Right lobe of liver (tissue), 4 donors: Measurements from ENCODE around the gene SBF1.

Experiments
- POLR2A ChIP-seq: fragments of 450-650 bp; IDR thresholded peaks from one replicate; pipeline ENCODE4 v1.6.1; 2017; ENCODE audit warnings: antibody characterized with exemption, mild to moderate bottlenecking
- TF ChIP-seq, protein P1 (sequence below), 4 donors: fragments of 200-600 bp in 3 of 4; fragments of 450-650 bp in 1 of 4; IDR thresholded peaks; one replicate each; pipeline versions ENCODE4 v1.5.1 to v1.8.0; 2016 to 2022; ENCODE audit warnings: antibody characterized with exemption in 4 of 4, mild to moderate bottlenecking in 2 of 4
- donor health status: DM: no; HTN: no; CAD: no.
- donor health status: DM: no; HTN: no; CAD: no.
- donor health status: DM: no; HTN: yes; CAD: no.

DNA sequence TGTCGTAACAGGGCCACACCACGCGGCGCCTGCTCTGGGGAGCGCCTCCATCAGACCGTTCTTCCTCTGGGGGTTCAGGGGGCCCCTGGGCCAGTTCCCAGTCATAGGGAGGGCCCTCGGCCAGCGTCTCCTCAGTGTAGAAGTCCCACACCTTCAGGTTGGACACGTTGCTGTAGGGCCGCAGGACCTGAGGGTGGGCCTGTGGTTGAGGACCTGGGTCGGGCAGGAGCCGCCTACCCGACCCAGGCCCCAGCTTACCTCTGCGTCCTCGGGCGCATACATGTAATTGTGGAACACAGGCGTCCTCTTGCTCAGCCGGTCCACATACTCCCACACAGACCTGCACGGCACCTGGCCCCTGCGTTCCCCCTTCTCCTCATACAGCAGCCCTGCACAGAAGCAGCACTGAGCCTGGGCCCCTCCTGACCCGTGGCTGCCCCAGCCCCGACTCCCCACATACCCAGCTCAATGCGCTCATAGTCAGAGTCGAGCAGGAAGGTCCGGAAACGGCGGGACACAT lies 20.2 kb downstream of the SBF1 start:
- TF ChIP-seq, protein P1, sequence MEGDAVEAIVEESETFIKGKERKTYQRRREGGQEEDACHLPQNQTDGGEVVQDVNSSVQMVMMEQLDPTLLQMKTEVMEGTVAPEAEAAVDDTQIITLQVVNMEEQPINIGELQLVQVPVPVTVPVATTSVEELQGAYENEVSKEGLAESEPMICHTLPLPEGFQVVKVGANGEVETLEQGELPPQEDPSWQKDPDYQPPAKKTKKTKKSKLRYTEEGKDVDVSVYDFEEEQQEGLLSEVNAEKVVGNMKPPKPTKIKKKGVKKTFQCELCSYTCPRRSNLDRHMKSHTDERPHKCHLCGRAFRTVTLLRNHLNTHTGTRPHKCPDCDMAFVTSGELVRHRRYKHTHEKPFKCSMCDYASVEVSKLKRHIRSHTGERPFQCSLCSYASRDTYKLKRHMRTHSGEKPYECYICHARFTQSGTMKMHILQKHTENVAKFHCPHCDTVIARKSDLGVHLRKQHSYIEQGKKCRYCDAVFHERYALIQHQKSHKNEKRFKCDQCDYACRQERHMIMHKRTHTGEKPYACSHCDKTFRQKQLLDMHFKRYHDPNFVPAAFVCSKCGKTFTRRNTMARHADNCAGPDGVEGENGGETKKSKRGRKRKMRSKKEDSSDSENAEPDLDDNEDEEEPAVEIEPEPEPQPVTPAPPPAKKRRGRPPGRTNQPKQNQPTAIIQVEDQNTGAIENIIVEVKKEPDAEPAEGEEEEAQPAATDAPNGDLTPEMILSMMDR (IDR thresholded peaks at IDR 0.05) = no peak
- no peak for TF ChIP-seq POLR2A
